Inflammatory macrophage treated with lipopolysaccharide for 4 hours (primary cell): ENCODE data around the gene RASL10A.
A peak's percentile ranks its signal among the peaks of the same experiment; 100 is the strongest.

Experiments
- DNase-seq: peaks from one replicate; pipeline ENCODE4 v3.0.0-alpha.2; 2020

The RASL10A gene

GRCh38 chr22:29302681-29303465 is 12.6 kb downstream of the RASL10A start:
- peak; percentile 17 for DNase-seq

GRCh38 chr22:29302402-29302680 is 13.2 kb downstream of the RASL10A start:
- DNase-seq = no peak

GRCh38 chr22:29301716-29302401 is 13.6 kb downstream of the RASL10A start:
- no peak for DNase-seq

- no peak for DNase-seq
These were observed 14.5 kb downstream of the RASL10A start for GRCh38 chr22:29300807-29301601.

- DNase-seq = no peak
These were observed 15.1 kb downstream of the RASL10A start for GRCh38 chr22:29300467-29300806.

GRCh38 chr22:29299136-29299900 is 16.2 kb downstream of the RASL10A start:
- DNase-seq = no peak

GRCh38 chr22:29298641-29299040 is 16.9 kb downstream of the RASL10A start:
- no peak for DNase-seq

GRCh38 chr22:29292379-29292778 is 23.1 kb downstream of the RASL10A start:
- no peak for DNase-seq

- no peak for DNase-seq
These were observed 24.3 kb downstream of the RASL10A start for GRCh38 chr22:29291215-29291614.

- no peak for DNase-seq
These were observed 25.4 kb downstream of the RASL10A start for GRCh38 chr22:29290061-29290460.

- DNase-seq = no peak
These were observed 26.7 kb downstream of the RASL10A start for GRCh38 chr22:29288837-29289236.

- no peak for DNase-seq
These were observed 31.3 kb downstream of the RASL10A start for GRCh38 chr22:29284196-29284595.

- DNase-seq = no peak
These were observed 37.6 kb downstream of the RASL10A start for GRCh38 chr22:29277927-29278326.

- no peak for DNase-seq
These were observed 39.5 kb downstream of the RASL10A start for GRCh38 chr22:29275819-29276565.

- DNase-seq = no peak
These were observed 40.3 kb downstream of the RASL10A start for GRCh38 chr22:29275167-29275566.

- no peak for DNase-seq
These were observed 42.9 kb downstream of the RASL10A start for GRCh38 chr22:29272624-29273023.

- DNase-seq = peak; percentile 60
These were observed 44.8 kb downstream of the RASL10A start for GRCh38 chr22:29270475-29271271.

GRCh38 chr22:29269731-29270474 is 45.6 kb downstream of the RASL10A start:
- DNase-seq = peak; percentile 28

GRCh38 chr22:29269230-29269604 is 46.3 kb downstream of the RASL10A start:
- DNase-seq = peak; percentile 8

- DNase-seq = peak; percentile 51
These were observed 46.8 kb downstream of the RASL10A start for GRCh38 chr22:29268511-29269229.
